ENCODE results near the gene KIF26B. TPM values are rescaled to one million over a fixed set of nuclear protein-coding genes. Genes with fewer than 3 reads are reported as not detected.

KIF26B gene
- total RNA-seq, 4 donors from 2014 or later, result 3.6 to 7.0 (median 5.2) TPM

GRCh38 chr1:245752561-245752960, 597.8 kb downstream of the KIF26B start:
- no peak for TF ChIP-seq CTCF (IDR thresholded peaks at IDR 0.05)
- no peak for TF ChIP-seq POLR2A (IDR thresholded peaks at IDR 0.05)
- no peak for TF ChIP-seq EP300 (IDR thresholded peaks at IDR 0.05)
- no peak for TF ChIP-seq POLR2AphosphoS5 (IDR thresholded peaks at IDR 0.05)
- WGBS, result 77% methylated on average over 2 of the region's 3 CpGs
- DNase-seq (ENCODE audit: low spot score in 2 of 2), result no peak

GRCh38 chr1:245753807-245754206, 599.0 kb downstream of the KIF26B start:
- Histone ChIP-seq H3K4me1 (no peaks in the 10 kb centered on the region), H3K27ac (no peak overlapping the region), H3K36me3 (no peaks in the 10 kb centered on the region), H3K27me3 (no peaks in the 10 kb centered on the region), H3K4me3 (no peak overlapping the region), H3K9me3 (peaks cover 10% of the 10 kb centered on the region)
- DNase-seq (ENCODE audit: low spot score in 2 of 2), result no peak
- WGBS, result 91% methylated on average over 2 of the region's 2 CpGs
- TF ChIP-seq CTCF (IDR thresholded peaks at IDR 0.05) (no peak), POLR2AphosphoS5 (IDR thresholded peaks at IDR 0.05) (no peak), POLR2A (IDR thresholded peaks at IDR 0.05) (no peak), EP300 (IDR thresholded peaks at IDR 0.05) (no peak)

More at GRCh38 chr1:245752561-245752960, 597.8 kb downstream of the KIF26B start:
- Histone ChIP-seq H3K36me3 (peaks cover 8% of the 10 kb centered on the region), H3K27ac (no peak overlapping the region), H3K9me3 (peaks cover 10% of the 10 kb centered on the region), H3K4me3 (no peak overlapping the region), H3K4me1 (no peaks in the 10 kb centered on the region), H3K27me3 (no peaks in the 10 kb centered on the region)

- H3K9me3 ChIP-seq, result peaks cover 10% of the 10 kb centered on the region
- H3K4me1 ChIP-seq, result no peaks in the 10 kb centered on the region
- no peaks in the 10 kb centered on the region for H3K27me3 ChIP-seq
- H3K36me3 ChIP-seq, result no peaks in the 10 kb centered on the region
- 97% methylated on average over 3 of the region's 3 CpGs for WGBS
- TF ChIP-seq POLR2AphosphoS5 (IDR thresholded peaks at IDR 0.05), result no peak
- no peak for TF ChIP-seq CTCF (IDR thresholded peaks at IDR 0.05)
- TF ChIP-seq POLR2A (IDR thresholded peaks at IDR 0.05), result no peak
- TF ChIP-seq EP300 (IDR thresholded peaks at IDR 0.05), result no peak
- no peak for DNase-seq (ENCODE audit: low spot score in 2 of 2)
- no peak overlapping the region for H3K4me3 ChIP-seq
- no peak overlapping the region for H3K27ac ChIP-seq
Measured at GRCh38 chr1:245754463-245754961, 599.7 kb downstream of the KIF26B start.

All from suprapubic skin (tissue), 4 donors.